DMS114 treated with DMSO at 0.1 percent for 48 hours (cell line): ENCODE measurements around the gene TAOK3.

ENCODE experiments used
- DNase-seq: peaks from one replicate; lab custom pipeline; 2025; ENCODE audit not compliant: unreplicated experiment; lab: John Stamatoyannopoulos, UW

Gene TAOK3

GRCh38 chr12:118102609-118103008, 270.1 kb downstream of the TAOK3 start:
- no peak for DNase-seq

GRCh38 chr12:118102070-118102469, 270.6 kb downstream of the TAOK3 start:
- DNase-seq: no peak

GRCh38 chr12:118101051-118101450, 271.7 kb downstream of the TAOK3 start:
- no peak for DNase-seq
